ENCODE results near the gene MYCBPAP.

Gene MYCBPAP

DNA sequence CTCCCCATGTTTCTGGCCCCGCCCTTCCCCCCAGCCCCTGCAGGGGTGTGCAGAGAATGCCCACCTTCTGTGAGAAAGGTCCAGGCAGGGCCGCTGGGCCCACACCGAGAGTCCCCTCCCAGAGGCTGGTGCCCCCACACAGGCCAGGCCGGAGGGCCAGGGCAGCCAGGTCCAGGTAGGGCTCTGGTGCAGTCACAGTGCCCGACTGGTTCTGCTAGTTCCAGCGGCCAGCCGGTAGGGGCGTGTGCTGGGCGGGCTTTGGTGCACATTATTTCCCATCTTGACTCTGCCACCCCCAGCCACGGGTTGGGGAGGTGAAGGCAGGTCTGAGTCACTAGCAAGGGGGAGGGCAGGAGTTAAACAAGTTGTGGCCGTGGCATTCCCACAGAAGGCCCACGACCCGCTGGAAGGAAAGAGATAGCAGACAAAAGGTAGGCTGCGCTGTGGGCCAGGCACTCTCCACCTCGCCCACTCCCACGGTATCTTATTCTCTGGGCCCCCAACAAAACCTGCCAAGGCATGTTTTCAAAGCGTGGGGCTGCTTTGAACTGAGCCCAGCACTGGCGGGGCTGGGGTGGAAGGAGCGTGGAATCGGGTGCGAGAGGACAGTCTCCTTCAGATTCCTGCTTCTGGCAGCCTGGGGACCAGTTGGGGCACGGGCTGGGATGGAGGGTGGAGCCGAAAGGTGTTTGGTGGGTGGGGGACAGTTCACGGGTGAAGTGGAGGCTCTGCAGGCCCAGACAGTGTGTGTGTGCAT, 26.2 kb downstream of the MYCBPAP start:
- no peak for FAIRE-seq

GRCh38 chr17:50534979-50535326, 26.7 kb downstream of the MYCBPAP start:
- no peak for DNase-seq (ENCODE audit: insufficient read length, low spot score)
- no peak for TF ChIP-seq CTCF (IDR thresholded peaks at IDR 0.05; ENCODE audit: insufficient read depth, missing control alignments)
- FAIRE-seq, result no peak

More for the DNA sequence above, 26.2 kb downstream of the MYCBPAP start:
- DNase-seq (ENCODE audit: insufficient read length, low spot score), result no peak
- TF ChIP-seq CTCF (IDR thresholded peaks at IDR 0.05; ENCODE audit: insufficient read depth, missing control alignments), result no peak

DNA sequence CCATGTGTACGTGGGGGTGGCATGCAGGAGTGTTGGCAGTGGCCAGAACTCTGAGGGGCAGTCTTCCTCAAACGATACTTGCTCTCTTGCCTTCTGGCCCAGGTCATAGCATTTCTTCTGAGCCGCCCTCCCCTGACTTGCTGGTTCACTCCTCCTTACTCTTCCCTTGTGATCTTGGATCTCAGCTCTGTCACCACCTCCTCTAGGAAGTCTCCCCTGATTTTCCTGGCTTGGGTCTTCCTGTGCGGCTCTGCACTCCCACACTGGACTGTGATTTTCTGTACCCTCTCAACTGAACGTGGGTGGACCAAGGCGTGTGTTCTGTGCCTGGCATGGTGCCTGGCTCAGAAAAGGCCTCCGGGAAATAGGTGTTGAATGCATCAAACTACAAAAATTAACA, 27.2 kb downstream of the MYCBPAP start:
- TF ChIP-seq CTCF (IDR thresholded peaks at IDR 0.05; ENCODE audit: insufficient read depth, missing control alignments), result no peak
- FAIRE-seq (no peak), DNase-seq (ENCODE audit: insufficient read length, low spot score) (no peak)

DNA sequence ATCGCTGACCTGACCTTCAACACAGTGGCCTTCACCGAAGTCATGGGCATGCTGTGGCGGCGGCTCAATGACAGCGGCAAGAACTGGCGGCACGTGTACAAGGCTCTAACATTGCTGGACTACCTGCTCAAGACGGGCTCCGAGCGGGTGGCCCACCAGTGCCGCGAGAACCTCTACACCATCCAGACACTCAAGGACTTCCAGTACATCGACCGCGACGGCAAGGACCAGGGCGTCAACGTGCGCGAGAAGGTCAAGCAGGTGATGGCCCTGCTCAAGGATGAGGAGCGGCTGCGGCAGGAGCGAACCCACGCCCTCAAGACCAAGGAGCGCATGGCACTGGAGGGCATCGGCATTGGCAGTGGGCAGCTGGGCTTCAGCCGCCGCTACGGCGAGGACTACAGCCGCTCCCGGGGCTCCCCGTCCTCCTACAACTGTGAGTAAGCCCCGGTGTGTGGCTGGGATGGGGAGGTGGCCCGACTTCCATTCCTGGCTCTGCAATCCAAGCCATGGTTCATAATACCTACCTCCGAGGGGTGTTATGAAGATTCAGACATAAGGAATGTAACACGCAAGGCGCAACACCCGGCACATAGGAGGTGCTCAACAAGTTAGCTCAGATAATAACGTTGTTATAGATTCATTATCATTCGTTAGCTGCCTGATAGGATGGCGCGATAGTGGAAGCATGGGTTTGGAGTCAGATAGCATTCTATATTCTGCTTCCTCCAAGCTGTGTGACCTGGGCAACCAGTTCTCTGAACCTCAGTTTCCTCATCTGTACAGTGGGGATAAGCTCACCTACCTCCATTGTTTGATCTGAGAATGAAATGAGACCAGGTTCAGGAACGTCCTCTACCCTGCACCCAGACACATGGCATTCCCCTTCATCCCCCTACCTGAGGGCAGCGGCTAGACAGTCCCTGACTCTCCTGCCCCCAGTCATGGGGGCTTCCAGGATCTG, 28.7 kb downstream of the MYCBPAP start:
- FAIRE-seq (no peak), DNase-seq (ENCODE audit: insufficient read length, low spot score) (no peak)
- TF ChIP-seq CTCF (IDR thresholded peaks at IDR 0.05; ENCODE audit: insufficient read depth, missing control alignments), result no peak

DNA sequence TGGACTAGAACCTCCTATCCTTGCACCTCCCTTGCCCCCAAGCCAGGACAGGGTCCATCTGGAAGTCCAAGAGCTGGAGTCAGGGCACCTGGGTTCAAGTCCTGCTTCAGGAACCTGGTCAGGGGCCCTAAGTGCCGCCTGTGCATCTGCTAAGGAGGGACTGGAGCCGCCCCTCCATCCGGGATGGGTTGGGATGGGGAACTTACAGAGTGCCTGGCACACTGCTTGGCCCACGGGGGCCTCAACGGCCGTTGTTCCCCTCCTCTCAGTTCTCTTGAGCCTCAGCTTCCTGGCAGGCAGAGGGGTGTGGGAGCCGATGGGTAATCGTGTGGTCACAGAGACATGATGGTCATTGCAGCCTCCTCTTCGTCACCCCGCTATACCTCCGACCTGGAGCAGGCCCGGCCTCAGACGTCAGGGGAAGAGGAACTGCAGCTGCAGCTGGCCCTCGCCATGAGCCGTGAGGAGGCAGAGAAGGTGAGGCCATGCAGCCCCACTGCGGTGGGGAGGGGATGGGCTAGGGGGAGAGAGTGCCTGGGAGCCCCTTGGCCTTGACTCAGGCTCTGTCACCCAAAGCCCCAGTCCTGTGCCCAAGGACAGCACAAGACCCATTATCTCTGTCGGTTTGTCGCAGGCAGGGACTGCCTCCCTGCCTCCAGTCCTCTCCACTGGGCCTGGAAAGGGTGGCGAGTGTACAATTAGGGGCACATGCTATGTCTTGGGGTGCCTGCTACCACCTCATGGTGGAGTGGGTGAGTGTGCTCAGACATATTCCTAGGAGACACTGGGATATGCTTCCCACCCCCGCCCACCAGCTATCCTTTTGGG, 29.7 kb downstream of the MYCBPAP start:
- FAIRE-seq (no peak), DNase-seq (ENCODE audit: insufficient read length, low spot score) (no peak)
- TF ChIP-seq CTCF (IDR thresholded peaks at IDR 0.05; ENCODE audit: insufficient read depth, missing control alignments), result no peak

DNA sequence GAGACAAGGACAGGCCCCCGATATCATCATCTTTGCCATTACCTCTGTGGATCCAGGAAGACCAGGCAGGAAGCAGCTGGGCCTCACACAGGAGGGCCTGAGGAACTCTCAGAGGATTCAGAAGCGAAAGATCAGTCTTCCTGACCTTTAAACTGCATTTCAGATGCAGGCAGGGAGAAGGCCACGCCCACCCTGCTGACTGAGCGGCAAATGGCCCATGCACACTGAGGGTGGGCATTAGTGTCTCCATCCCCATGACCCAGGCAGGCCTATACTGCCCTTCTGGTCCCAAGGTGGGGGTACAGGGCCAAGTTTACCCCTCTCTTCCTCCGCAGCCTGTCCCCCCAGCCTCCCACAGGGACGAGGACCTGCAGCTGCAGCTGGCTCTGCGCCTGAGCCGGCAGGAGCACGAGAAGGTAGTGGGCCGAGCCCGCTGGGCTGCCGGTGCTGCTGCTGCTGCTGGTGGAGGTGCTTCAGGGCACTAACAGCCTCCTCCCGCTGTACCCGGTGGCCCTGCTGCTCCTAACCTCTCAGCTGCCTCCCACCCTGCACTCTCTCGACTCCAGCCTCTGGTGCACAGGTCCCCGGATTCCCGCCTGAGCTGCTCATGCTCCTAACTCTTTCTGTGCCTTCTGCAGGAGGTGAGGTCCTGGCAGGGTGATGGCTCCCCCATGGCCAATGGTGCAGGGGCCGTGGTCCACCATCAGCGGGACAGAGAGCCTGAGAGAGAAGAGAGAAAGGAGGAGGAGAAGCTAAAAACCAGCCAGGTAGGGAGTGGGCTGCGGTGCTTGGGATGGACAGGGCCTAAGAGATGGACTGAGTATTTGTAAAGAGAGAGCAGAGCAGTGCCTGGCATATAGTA, 30.5 kb downstream of the MYCBPAP start:
- no peak for TF ChIP-seq CTCF (IDR thresholded peaks at IDR 0.05; ENCODE audit: insufficient read depth, missing control alignments)
- DNase-seq (ENCODE audit: insufficient read length, low spot score), result no peak
- no peak for FAIRE-seq

Data from D721Med (cell line).